SW 1271 (cell line): ENCODE data around the gene MAP4K4.
"Not testable (repeated sequence)": the region's sequence is repeated elsewhere in the genome, so short reads cannot be mapped to it uniquely, and the experiment has no call there.

Experiments used
- DNase-seq, 2 experiments: peaks; one replicate each; lab custom pipeline; 2025; lab: John Stamatoyannopoulos, UW

Gene MAP4K4

DNA sequence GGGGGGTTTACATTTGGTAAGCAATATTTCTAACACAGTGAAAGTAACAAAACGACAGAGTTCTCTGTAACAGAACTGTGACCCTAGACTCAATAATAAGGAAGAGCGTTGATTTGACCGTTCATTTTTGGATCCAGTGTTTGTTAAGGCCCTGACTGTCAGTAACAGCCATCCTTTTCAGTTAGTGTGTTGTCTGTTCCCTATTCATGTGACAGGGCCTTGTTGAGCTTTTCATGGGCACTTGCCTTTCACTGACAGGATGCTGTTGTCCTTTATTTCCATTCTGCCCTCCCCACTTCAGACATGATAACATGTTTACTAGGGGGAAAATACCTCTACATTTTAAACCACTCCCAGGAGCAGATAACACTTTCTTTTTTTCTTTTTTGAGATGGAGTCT is 45.8 kb downstream of the MAP4K4 start:
- DNase-seq: no peak

DNA sequence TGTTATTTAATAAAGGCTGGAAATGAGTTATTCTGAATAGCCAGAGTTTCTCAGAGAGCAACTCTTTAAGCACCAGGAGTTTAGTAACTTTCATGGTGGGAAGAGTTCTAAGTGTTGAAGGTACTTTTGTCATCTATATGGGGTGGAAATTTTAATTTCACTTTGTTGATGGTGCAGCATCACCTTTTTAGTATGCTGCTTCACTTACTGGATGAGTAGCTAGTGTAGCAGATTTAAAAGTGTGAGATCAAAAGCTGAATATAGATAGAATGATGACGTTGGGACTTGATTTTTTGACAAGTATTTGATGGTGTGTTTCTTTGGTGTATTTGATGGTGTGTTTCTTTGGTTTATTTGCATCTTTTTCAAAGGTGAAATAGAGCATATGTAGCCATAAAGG is 47.3 kb downstream of the MAP4K4 start:
- no peak for DNase-seq

DNA sequence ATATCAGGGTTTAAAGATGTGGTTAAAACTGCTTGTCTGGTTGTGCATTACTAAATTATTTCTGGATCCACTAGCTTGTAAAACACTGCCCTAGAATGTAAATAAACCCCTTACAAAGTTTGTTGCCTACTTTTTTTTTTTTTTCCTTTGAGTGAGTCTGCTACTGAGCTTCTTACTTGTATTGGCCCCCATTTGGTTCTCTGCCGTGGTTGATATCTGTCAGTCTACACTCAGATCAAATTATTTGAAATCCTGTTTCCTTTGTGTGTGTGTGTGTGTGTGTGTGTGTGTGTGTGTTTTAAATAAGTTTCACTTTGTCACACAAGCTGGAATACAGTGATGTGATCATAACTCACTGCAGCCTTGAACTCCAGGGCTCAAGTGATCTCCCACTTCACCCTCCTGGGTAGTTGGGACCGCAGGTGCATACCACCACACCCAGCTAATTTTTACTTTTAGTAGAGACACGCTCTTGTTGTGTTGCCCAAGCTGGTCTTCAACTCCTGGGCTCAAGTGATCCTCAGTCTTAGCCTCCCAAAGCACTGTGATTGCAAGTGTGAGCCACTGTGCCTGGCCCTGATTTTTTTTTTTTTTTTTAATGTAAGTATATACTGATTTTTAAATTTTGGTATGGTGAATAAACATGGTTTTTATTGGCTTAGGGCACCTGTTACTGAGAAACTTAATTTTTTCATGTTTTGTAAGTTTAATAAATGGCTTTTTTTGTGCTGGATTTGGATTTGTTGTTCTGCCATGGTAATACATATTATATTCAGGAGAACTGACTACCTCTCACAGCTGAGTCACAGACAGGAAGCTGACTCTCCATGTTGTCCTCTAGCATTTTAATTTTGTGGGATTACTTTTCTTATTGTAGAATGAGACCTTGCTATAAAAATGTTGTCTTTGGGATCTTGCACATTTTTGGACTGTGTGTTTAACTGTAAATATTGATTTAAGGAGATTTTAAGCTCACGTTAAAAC is 48.5 kb downstream of the MAP4K4 start:
- DNase-seq: peak; percentile 19 to 81

DNA sequence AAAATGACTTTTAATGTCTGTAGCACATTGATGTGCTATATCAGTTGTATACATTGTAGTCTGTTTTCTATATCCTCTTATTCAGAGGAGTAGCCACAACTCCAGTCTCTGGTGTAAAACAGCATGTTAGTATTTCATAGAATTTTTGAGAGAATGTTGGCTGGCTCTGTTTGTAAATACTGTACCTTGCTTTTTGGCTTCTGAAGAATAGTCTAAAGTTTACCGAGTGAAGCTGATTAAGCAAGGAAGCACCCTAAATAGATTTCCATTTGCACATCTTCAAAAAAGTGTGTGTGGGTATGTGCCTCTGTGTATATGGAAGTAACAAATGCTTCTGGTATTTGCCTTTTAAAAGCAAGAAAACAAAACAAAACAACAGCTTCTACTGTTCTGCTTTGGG is 50.5 kb downstream of the MAP4K4 start:
- no peak for DNase-seq

DNA sequence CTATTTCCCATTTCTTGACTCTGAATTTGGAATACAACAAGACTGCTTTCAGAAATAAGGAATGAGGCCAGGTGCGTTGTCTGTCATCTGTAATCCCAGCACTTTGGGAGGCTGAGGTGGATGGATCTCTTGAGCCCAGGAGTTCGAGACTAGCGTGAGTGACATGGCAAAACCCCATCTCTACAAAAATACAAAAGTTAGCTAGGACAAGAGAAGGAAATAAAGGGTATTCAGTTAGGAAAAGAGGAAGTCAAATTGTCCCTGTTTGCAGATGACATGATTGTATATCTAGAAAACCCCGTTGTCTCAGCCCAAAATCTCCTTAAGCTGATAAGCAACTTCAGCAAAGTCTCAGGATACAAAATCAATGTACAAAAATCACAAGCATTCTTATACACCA is 51.0 kb downstream of the MAP4K4 start:
- not testable (repeated sequence) for DNase-seq

DNA sequence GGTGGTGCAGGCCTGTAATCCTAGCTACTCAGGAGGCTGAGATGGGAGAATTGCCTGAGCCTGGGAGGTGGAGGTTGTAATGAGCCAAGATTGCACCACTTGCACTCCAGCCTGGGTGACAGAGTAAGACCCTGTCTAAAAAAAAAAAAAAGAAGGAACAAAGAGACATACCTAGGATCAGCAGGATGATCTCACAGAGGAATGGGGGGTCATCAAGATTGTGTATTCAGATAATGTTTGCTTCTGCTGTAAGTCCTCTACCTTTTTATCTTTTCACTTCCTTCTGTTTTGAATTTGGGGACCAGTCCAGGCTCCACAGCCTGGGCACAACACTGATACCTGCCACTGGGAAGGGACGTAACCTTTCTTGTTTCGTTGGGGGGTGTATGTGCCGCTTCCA is 53.2 kb downstream of the MAP4K4 start:
- DNase-seq: no peak

DNA sequence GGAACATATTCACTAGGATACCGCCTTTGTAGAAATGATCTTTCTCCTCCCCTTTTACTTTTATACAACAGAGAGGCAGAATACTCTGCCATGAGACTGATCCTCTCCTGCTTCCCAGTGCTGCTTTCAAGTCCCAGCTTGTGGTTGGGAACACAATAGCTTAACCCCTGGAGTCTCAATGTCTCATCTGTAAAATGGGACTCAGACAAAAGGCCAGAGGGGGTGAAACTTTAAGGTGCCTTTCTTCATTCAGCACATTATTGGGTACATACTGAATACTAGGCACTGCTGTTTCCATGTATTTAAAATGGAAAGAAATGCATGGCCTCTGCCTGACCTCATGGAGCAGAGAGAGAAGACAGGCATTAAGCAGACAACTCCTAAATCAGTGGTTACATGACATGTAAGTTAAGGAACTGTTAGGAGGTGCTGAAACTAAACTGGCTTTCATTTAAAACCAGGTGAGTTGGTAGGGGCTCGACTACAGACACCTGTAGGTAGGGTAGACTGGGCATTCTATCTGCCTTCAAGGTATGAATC is 53.8 kb downstream of the MAP4K4 start:
- DNase-seq: no peak

DNA sequence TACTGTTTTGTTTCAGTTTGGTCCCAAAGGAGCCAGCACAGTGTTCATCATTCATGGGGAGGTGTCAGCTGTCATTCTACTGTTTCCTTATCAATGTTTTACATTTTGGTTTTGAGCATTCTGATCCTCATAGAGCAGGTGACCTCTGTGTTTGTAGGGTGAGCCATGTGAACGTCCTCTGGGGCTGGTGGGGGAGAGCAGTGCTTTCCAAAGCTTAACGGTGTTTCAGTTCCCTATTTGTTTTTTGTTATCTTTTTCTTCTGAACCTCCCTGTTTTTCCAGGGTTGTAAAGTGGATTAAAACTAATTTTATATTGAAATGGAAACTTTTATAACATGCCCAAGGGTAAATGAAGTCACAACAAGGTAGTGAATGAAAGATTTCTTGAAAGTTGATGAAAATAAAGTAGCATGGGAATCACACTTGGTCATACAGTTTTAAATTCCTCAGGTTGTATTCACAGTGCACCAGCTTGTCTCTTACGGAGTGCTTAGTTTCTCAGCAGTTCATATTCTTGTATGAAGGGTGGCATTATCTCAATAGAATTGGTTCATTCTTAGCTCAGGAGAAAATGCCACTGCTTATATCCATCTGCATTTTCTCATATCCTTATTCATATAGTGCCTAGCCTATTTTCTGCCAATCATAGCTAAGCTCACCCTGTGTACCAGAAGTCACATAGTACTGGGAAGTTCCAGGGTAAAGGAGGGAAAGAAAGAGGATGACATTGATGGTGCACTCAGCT is 54.5 kb downstream of the MAP4K4 start:
- no peak for DNase-seq

DNA sequence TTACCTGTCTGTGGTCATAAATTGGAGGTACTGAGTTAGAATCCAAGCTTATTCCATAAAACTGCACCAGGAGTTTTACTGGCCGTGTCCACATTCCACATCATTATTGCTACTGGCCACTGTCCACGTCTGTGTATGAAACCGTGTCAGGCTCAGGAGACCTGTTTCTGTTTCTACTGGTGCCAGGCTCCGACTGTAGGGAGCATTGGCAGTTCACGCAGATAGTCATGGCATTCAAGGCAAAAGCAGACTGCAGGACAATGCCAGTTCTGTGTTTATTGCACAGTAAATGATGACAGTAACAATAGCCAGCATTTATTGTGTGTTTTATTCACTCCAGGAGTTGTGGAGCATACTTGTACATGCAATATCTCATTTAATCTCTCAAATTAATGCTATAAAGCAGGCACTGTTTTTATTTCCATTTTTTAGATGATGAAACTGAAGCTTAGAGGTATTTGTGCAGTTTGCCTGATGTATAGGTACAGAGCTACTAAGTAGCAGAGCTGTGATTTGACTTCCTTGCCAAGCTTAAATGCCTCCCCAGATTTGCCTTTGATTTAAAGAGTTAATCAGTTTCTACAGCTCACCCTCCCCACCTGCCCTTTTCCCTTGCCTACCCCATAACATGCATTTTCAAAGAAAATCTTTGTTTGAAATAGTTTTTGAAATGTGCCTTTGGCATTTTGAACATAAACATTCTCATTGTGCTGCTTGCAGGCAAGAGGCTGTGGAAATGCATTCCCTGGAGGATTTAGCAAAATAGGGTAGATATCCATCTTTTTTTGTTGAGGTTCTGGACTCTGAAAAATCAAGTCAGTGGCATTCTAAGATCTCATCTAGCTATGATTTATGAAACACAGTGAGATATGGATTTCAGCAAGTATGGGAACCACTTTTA is 55.5 kb downstream of the MAP4K4 start:
- no peak for DNase-seq

DNA sequence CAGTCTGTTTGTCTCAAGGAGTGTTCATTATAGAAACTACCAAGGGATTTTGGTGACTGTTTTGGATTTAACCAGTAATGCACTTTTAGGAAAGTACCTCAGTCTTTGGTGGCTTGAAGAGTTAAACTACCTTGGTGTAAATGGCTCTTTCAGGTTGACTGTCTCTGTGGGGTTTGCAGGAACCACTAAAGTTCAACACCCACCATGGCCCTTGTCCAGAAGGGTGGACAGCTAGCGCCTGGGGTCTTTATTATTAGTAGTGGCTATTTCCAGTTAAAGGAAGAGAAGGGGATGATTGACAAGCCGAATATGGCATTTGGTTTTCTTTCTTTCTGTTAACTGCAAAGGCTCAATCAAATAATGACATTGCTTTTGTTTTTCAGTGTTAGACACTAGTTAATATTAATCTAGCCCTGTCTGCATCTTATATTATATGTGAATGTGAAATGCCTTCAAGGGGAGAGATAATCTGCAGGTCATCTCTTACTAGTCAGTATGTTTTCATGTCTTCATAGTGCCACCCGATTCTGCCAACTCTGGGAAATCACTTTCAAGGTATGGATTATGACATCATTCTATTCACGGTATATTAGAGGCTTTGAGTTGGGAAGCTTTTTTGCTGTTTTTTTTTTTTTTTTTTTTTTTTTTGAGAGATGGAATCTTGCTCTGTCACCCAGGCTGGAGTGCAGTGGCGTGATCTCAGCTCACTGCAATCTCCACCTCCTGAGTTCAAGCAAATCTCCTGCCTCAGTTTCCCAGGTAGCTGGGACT is 56.4 kb downstream of the MAP4K4 start:
- no peak for DNase-seq

DNA sequence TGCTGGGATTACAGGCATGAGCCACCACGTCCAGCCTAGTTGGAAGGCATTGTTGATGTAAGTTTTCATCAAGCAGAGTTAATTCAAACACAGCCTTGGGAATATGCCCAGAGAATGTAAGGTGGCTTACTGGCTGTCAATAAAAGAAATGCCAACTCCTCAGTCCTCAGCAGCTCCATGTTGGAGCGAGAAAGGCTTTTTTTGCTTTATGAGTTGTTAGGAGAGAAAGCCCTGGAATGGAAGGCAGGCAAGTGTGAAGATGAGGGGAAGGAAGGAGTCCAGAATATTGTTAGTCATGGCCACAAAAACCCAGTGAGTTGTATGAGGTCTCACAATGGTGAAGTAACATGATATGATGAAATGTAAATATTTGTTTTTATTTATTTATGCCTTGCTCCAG is 57.1 kb downstream of the MAP4K4 start:
- DNase-seq: no peak

DNA sequence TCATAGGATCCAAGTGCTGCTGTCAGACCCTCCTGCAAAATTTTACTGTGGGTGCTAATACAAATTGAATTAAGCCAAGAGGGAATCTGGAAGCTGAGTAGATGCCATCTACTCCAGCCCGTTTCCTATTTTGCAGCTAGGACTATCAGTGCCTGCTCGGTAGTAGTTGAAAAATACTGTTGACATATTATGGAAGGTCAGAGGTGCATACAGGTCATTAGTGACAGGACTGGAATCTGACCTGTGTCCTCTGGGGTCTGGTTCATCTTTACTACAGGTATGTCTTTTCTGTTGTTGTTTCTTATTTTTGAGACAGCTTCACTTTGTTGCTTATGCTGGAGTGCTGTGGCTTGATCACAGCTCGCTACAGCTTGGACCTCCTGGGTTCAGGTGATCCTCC is 58.8 kb downstream of the MAP4K4 start:
- no peak for DNase-seq

DNA sequence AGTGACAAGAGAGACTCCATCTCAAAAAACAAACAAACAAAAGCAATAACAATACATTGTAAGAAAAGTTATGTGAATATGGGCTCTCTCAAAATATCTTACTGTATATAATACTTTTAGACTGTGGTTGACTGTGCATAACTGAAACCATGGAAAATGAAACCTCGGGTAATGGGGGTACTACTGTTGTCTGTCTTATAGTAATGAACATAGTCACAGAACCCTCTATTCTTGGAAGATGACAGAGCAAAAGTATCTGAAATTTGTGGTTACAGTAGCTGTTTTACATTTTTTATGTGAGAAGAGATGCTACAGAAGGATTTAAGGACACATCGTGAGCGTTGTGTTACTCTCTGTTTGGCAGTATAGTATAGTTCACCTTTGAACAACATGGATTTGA is 60.5 kb downstream of the MAP4K4 start:
- no peak for DNase-seq

DNA sequence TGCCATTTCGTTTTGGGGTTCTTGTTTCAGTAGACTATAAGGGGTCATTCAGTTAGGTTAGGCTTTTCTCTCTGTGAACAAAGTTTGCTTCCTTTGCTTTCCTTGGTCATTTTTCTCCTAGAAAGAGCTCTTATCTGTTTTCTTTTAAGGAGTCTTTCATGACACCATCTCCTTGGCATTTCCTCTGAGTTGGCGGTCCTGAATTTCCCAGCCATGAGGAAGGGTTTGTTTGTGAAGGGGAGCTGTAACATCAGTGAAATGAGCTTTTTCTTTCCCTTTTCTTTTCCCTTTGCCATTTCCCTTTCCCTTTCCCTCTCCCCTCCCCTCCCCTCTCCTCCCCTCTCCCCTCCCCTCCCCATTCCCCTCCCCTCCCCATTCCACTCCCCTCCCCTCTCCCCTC is 61.7 kb downstream of the MAP4K4 start:
- peak; percentile 63 to 89 for DNase-seq

DNA sequence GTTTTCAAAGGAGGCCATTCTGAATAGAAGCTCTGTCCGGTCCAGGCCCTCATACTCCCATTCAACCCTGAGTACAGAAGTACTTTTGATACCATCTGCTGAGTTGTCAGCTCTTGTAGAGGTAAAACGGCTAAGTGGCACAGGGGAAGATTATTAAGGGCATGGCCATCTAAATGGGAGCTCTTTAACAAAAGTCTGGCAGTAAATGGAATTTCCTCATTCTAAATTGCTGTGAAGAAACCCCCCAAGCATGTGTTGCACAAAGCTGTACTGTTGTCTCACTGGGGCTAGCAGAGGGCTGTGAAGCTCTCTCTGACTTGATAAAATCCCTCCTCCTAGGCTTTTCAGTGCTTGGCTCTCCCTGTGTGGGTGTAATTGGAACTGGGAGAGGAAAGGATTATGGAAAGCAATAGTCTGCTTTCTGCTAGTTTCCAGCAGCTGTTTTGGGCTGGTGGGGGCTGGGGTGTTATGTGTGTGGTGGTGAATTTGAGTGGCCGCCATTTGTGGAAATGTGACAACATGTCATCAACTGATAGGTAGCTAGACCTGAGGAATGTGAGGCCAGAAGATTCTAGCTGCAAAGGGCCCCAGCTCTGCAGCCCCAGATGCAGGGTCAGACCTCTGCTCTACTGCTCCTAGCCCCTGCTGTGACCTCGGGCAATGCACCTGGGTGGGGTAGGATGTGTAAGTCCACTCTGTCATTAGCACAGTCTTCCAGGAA is 65.1 kb downstream of the MAP4K4 start:
- no peak for DNase-seq

DNA sequence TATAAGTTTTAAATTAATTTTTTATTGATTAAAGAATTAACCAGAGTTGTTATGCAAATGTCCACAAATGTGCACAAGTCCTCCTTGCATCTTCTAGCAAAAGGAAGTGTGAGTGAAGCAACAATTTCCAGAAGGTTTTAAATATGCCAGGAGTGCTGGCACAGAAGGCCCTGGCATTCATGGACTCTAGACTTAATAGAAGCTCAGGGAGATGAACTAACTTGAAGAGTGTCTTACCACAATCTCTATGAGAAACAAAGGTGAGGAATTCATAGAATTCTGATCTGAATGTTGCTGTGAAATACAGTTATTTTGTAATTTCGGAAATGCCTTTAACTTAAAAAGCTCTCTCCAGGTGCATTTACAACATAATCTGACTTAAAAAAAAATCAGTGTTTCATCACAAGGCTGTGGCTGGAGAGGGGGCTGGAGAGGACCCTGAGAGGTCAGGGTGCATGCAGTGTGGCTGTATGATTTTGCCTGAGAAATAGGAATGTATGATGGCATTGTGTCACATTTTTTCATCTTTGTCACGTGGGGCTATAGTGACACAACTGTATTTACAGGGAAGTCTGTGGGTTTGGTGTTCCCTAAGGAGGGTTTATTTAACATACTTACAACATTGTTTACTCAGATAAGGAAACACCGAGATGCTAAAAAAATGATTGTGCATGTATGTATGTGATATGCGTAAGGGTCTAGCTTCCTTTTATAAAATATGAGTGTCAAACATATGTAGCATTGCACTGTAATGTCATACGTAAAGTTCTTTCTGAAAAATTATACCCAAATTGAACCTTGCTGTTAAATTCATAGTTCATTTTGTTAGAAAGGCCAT is 66.2 kb downstream of the MAP4K4 start:
- peak in 1 of 2 experiments; percentile 13 for DNase-seq

DNA sequence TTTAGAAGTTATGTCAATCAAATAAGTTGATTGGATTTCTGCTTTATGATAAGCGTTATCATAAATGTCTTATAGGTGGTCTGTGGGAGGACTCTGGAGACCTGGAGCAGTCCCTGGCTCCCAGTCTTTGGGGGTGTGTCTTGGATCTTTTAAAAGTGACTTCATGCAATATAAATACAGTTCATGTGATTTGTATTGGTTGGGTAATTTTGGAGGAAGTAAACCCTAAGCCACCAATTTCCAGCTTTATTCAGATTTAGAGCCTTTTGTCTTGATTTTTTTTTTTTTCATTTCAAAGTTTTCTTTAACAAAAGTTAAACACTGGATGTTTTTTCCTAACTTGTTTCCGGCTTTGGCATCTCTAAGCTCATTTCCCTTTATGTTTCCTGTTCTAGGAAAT is 68.8 kb downstream of the MAP4K4 start:
- no peak for DNase-seq

DNA sequence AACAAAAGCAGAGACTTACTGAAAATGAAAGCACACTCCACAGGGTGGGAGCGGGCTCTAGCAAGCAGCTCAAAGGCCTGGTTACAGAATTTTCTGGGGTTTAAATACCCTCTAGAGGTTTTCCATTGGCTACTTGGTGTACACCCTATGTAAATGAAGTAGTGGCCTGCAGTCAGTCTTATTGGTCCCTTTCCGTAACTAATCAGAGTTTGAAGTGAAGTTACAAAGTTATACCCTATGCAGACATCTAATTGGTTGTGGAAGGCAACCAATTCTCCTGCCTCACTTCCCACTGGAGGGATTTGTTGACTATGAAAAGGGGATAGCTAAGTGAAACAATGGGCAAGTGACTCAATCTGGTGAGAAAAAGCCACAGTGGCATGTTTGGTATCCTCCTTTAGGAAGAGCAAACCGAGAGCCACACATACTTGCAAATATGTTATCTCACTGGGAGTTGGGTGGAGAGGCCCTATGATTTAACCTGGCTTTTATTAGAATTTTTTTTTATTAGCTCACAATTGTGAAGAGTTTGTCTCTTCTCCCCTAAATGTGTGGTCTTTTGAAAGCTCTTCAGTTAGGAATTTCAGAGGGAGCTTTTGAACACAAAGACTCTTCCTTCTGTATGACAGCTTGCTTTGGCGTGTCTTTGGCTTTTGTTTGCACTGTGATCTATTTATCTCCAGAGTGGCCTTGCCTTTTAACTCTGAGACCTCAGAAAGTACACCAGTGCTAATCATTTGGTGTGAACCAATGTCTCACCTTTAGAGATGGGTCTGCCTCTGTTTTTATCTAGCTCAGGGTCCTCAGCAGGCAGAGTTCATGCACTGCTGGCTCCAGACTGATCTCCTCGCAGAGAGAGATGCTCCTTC is 69.6 kb downstream of the MAP4K4 start:
- DNase-seq: peak; percentile 52 to 85
